Suppressor macrophage treated with lipopolysaccharide for 1 hour (primary cell): ENCODE measurements around the gene MEIKIN.

Experiments used
- DNase-seq, 3 donors: peaks; one replicate each; pipeline ENCODE4 v3.0.0-alpha.2; 2020 to 2022

MEIKIN gene

GRCh38 chr5:131945551-131946168, at the start of gene MEIKIN:
Gene MEIKIN, minus strand, starts transcription at chr5:131945663. Its CDS starts 158 bp downstream, at chr5:131945505.
- DNase-seq: no peak

- no peak for DNase-seq
These were observed 49.2 kb upstream of the MEIKIN start for GRCh38 chr5:131994533-131995226.

GRCh38 chr5:131994090-131994489, 48.6 kb upstream of the MEIKIN start:
- no peak for DNase-seq

- DNase-seq: no peak
These were observed 48.2 kb upstream of the MEIKIN start for GRCh38 chr5:131993676-131994075.

- DNase-seq: no peak
These were observed 46.9 kb upstream of the MEIKIN start for GRCh38 chr5:131992370-131992769.

- DNase-seq: no peak
These were observed 46.3 kb upstream of the MEIKIN start for GRCh38 chr5:131991593-131992324.

- DNase-seq: no peak
These were observed 45.3 kb upstream of the MEIKIN start for GRCh38 chr5:131990716-131991115.

GRCh38 chr5:131988601-131989000, 43.1 kb upstream of the MEIKIN start:
- no peak for DNase-seq

- DNase-seq: no peak
These were observed 41.8 kb upstream of the MEIKIN start for GRCh38 chr5:131987251-131987650.

- no peak for DNase-seq
These were observed 40.9 kb upstream of the MEIKIN start for GRCh38 chr5:131986161-131986912.

- no peak for DNase-seq
These were observed 39.6 kb upstream of the MEIKIN start for GRCh38 chr5:131984956-131985665.

GRCh38 chr5:131983244-131983771, 37.8 kb upstream of the MEIKIN start:
- DNase-seq: no peak

- DNase-seq: no peak
These were observed 36.1 kb upstream of the MEIKIN start for GRCh38 chr5:131981516-131981915.

GRCh38 chr5:131980696-131981095, 35.2 kb upstream of the MEIKIN start:
- DNase-seq: no peak

GRCh38 chr5:131979816-131980215, 34.4 kb upstream of the MEIKIN start:
- DNase-seq: no peak

GRCh38 chr5:131977212-131977604, 31.7 kb upstream of the MEIKIN start:
- peak in 2 of 3 donors; percentile 21 to 26 for DNase-seq

- DNase-seq: no peak
These were observed 31.1 kb upstream of the MEIKIN start for GRCh38 chr5:131976414-131977211.

GRCh38 chr5:131974956-131975726, 29.7 kb upstream of the MEIKIN start:
- DNase-seq: no peak

GRCh38 chr5:131974622-131974955, 29.1 kb upstream of the MEIKIN start:
- DNase-seq: no peak

- no peak for DNase-seq
These were observed 28.6 kb upstream of the MEIKIN start for GRCh38 chr5:131974016-131974415.
